ENCODE data around the gene SLC30A10. TPM values are rescaled to one million over a fixed set of nuclear protein-coding genes. Genes with fewer than 3 reads are reported as not detected.
A peak's percentile ranks its signal among the peaks of the same experiment; 100 is the strongest.

SLC30A10 gene
- total and polyA plus RNA-seq, 2 of the 13 experiments (the other 11 are each of a cell fraction or from before 2014, with no cell fraction given) = 20.9 to 30.2 TPM

DNA sequence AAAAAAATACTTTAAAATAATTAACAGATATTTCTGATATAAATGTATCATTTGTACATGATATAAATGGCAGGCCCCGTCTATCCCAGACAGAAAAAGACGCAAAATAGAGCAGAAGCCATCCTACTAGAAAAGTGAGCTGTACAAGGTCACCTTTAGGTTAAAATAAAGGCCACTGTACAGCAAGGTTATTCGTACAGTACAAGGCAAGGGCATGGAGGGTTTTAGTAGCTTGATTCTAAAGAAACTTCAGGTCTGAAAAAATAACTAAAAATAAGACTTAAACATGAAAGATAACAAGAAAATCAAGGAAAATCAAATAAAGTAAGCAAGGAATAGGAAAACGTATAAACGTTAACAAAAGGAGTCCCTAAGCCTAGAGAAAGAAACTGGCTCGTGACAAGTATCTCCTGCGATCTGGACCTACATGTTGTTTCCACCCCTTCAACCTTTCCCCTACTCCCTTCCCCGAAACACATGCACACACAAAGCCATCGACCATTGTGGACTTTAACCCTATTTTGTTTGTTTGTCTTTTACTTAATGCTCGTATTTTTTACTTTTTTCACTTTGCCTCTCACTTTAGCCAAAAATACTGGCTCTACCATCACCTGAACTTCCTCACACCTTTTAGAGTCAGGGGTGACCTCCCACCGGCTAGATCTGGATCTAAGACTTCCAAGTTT is 26.5 kb upstream of the SLC30A10 start (continued):
- TF ChIP-seq, protein P1, sequence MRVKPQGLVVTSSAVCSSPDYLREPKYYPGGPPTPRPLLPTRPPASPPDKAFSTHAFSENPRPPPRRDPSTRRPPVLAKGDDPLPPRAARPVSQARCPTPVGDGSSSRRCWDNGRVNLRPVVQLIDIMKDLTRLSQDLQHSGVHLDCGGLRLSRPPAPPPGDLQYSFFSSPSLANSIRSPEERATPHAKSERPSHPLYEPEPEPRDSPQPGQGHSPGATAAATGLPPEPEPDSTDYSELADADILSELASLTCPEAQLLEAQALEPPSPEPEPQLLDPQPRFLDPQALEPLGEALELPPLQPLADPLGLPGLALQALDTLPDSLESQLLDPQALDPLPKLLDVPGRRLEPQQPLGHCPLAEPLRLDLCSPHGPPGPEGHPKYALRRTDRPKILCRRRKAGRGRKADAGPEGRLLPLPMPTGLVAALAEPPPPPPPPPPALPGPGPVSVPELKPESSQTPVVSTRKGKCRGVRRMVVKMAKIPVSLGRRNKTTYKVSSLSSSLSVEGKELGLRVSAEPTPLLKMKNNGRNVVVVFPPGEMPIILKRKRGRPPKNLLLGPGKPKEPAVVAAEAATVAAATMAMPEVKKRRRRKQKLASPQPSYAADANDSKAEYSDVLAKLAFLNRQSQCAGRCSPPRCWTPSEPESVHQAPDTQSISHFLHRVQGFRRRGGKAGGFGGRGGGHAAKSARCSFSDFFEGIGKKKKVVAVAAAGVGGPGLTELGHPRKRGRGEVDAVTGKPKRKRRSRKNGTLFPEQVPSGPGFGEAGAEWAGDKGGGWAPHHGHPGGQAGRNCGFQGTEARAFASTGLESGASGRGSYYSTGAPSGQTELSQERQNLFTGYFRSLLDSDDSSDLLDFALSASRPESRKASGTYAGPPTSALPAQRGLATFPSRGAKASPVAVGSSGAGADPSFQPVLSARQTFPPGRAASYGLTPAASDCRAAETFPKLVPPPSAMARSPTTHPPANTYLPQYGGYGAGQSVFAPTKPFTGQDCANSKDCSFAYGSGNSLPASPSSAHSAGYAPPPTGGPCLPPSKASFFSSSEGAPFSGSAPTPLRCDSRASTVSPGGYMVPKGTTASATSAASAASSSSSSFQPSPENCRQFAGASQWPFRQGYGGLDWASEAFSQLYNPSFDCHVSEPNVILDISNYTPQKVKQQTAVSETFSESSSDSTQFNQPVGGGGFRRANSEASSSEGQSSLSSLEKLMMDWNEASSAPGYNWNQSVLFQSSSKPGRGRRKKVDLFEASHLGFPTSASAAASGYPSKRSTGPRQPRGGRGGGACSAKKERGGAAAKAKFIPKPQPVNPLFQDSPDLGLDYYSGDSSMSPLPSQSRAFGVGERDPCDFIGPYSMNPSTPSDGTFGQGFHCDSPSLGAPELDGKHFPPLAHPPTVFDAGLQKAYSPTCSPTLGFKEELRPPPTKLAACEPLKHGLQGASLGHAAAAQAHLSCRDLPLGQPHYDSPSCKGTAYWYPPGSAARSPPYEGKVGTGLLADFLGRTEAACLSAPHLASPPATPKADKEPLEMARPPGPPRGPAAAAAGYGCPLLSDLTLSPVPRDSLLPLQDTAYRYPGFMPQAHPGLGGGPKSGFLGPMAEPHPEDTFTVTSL (CRISPR knock-in tag; IDR thresholded peaks at IDR 0.05; ENCODE audit: borderline replicate concordance) = peak; percentile 88; the same call in 1 of the 2 replicates
- TF ChIP-seq, protein P2, sequence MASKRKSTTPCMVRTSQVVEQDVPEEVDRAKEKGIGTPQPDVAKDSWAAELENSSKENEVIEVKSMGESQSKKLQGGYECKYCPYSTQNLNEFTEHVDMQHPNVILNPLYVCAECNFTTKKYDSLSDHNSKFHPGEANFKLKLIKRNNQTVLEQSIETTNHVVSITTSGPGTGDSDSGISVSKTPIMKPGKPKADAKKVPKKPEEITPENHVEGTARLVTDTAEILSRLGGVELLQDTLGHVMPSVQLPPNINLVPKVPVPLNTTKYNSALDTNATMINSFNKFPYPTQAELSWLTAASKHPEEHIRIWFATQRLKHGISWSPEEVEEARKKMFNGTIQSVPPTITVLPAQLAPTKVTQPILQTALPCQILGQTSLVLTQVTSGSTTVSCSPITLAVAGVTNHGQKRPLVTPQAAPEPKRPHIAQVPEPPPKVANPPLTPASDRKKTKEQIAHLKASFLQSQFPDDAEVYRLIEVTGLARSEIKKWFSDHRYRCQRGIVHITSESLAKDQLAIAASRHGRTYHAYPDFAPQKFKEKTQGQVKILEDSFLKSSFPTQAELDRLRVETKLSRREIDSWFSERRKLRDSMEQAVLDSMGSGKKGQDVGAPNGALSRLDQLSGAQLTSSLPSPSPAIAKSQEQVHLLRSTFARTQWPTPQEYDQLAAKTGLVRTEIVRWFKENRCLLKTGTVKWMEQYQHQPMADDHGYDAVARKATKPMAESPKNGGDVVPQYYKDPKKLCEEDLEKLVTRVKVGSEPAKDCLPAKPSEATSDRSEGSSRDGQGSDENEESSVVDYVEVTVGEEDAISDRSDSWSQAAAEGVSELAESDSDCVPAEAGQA (IDR thresholded peaks at IDR 0.05; ENCODE audit: low read depth) = no peak
- TF ChIP-seq, protein P2 (CRISPR knock-in tag; IDR thresholded peaks at IDR 0.05; ENCODE audit: borderline replicate concordance) = peak; percentile 37; the same call in 1 of the 2 replicates
- TF ChIP-seq SP2 (CRISPR knock-in tag; IDR thresholded peaks at IDR 0.05) (no peak), FOSL1 (CRISPR knock-in tag; IDR thresholded peaks at IDR 0.05; ENCODE audit: borderline replicate concordance) (no peak), GABPA (IDR thresholded peaks at IDR 0.05; ENCODE audit: low read depth, low read length) (no peak), GABPA (CRISPR knock-in tag; IDR thresholded peaks at IDR 0.05; ENCODE audit: low read depth) (no peak), ZNF550 (CRISPR knock-in tag; IDR thresholded peaks at IDR 0.05; ENCODE audit: borderline replicate concordance) (no peak), SIN3A (IDR thresholded peaks at IDR 0.05; ENCODE audit: borderline replicate concordance, low read depth, low read length) (no peak), SOX5 (CRISPR knock-in tag; IDR thresholded peaks at IDR 0.05; ENCODE audit: borderline replicate concordance) (peak; percentile 52; the same call in 1 of the 2 replicates), ELK4 (CRISPR knock-in tag; IDR thresholded peaks at IDR 0.05; ENCODE audit: borderline replicate concordance) (no peak), ZNF432 (CRISPR knock-in tag; IDR thresholded peaks at IDR 0.05; ENCODE audit: borderline replicate concordance) (no peak), ZNF879 (CRISPR knock-in tag; IDR thresholded peaks at IDR 0.05) (no peak), ZSCAN9 (CRISPR knock-in tag; IDR thresholded peaks at IDR 0.05; ENCODE audit: borderline replicate concordance) (no peak)
- TF ChIP-seq, protein P3, sequence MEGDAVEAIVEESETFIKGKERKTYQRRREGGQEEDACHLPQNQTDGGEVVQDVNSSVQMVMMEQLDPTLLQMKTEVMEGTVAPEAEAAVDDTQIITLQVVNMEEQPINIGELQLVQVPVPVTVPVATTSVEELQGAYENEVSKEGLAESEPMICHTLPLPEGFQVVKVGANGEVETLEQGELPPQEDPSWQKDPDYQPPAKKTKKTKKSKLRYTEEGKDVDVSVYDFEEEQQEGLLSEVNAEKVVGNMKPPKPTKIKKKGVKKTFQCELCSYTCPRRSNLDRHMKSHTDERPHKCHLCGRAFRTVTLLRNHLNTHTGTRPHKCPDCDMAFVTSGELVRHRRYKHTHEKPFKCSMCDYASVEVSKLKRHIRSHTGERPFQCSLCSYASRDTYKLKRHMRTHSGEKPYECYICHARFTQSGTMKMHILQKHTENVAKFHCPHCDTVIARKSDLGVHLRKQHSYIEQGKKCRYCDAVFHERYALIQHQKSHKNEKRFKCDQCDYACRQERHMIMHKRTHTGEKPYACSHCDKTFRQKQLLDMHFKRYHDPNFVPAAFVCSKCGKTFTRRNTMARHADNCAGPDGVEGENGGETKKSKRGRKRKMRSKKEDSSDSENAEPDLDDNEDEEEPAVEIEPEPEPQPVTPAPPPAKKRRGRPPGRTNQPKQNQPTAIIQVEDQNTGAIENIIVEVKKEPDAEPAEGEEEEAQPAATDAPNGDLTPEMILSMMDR (CRISPR knock-in tag; IDR thresholded peaks at IDR 0.05) = no peak
